HG03342 (cell line): ENCODE measurements around the gene PDIA5.

Source experiments
- ATAC-seq: cut with Tn5 transposase; IDR thresholded peaks from one replicate; pipeline ENCODE4 v1.9.1; 2021; ENCODE audit warnings: mild to moderate bottlenecking, moderate library complexity; ENCODE audit not compliant: unreplicated experiment

Gene PDIA5

DNA sequence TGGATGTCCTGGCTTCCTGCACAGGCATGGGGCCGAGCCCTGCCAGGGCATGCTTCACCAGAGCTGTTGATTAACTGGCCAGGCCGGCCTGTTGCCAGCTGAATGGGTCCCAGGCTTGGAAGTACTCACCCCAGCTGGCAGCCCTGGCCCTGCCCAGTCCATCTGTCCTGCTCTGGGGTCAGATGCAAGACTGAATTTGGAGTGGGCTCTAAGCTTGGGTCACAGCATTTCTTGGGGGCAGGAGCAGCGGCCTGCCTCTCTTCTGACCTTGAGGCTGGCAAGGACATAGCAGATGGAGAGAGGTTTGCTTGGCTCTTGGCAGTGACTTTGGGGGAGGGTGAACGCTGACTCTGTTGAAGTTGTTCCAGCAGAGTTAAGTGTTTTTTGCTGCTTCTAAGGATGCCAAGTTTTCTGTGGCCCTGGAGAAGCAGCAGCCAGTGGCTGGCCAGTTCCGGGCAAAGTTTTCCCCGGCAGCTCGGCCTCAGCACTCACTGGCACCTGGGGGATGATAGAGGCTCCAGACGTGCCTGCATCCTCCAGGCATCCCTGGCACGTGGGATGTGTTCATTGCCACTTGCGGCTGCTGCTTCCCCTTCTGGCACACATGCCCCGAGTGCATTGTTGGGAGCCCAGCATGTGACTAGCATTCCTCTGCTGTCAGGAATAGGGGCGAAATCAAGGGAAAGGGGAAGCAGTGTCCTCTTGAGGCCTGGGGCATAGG, 22.9 kb downstream of the PDIA5 start:
- no peak for ATAC-seq

DNA sequence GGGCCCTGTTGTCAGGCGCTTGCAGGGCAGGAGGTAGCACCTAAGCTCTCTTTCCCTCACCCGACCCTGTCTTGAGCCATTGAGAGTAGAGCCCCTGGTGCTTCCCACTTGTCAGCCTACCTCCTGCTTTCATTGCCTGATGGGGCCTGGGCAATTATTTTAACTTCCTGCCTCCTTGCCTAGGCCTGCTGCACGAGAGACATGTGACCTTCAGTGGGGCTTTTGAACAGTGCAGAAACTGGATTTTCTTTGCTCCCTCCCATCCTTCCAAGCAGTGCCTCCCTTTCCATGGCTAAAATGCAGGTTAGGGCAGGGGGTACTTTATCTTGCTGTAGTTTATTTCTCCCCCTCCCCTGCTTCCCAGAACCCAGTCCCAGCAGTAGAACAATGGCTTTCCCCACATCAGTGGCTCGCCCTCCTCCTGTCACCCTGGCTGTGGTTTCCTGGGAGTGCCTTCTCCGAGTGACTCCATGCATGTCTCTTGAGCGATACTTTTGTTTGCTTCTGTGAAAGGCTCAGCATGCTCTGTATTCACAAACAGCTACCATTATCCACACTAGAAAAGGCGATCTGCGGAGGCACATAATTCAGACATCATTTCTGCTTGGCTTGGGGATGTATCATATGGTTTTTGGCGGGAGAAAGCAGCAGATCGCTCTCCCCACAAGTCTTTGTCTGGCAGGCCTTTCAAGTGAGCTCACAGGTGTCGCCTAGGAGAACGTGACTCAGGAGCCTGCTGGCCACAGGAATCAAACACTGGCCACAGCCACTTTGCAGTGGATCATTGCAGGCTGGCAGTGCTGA, 24.1 kb downstream of the PDIA5 start:
- no peak for ATAC-seq

DNA sequence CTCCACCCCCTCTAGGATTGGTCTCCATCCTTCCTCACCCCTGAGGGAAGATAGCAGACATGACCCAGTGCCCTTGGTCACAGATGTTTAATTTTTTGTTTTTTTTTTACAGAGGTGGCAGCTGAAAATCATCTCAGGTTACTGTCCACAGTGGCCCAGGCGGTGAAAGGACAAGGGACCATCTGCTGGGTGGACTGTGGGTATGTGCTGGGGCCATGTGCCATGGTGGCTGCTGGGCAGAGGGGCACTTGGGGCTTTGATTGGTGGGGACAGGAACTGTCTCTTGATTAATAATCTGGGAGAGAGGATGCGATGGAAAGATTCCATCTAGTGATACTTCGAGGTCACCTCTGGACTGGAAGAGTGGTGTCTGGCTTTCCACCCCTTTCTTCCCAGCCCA, 25.4 kb downstream of the PDIA5 start:
- no peak for ATAC-seq

DNA sequence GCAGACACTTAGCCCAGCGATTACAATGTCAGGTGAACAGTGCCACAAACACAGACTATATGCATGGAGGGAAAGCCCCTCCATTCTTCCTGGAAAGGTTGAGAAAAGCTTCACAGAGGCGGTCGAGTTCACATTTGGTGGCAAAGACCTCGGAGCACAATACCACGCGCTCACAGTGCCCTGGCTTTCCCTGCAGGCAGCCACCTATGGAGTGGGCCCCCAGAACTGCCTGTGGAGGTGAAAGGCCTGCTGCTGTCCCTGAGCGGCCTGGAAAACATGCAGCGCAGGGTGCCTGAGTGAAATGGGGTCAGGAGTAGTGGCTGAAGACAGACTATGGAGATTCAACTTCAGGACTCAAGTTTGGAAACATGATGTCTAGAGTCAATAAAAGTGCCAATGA, 26.9 kb downstream of the PDIA5 start:
- no peak for ATAC-seq

DNA sequence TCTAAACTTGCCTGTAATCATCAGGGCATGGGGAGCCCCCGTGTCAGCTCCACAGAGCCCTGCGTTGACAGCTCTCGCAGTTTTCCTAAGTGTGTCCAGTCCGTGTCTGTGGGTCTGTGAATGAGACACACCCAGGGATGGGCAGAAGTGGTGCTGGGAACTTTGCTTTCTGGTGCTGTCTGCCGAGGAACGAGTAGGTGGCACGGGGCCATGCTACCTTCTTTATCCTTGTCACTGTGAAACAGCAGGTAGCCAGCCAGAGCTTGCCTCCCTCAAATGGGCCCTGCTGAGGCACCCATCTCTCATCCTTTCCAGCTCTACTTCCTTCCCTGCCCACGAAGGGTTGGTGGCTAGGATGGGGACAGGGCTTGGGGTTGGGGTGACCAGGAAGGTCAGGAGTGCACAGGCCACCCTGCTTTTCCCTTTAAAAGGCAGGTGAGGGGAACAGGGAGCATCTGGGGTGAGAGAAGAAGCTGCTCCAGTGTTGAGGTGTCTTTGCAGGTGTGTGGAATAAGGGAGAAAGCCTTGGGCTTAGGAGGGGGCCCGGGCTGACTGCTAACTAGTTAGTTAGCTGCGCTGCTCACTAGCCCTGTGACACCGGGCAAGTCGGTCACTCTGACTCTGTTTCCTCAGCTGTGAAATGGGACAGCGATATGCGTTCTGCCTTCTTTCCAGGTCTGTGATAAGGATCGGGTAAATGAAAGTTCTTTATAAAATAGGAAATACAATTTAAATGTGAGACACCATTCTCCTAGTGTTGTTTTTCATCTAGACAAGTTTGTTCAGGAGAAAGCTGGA, 27.9 kb downstream of the PDIA5 start:
- no peak for ATAC-seq

DNA sequence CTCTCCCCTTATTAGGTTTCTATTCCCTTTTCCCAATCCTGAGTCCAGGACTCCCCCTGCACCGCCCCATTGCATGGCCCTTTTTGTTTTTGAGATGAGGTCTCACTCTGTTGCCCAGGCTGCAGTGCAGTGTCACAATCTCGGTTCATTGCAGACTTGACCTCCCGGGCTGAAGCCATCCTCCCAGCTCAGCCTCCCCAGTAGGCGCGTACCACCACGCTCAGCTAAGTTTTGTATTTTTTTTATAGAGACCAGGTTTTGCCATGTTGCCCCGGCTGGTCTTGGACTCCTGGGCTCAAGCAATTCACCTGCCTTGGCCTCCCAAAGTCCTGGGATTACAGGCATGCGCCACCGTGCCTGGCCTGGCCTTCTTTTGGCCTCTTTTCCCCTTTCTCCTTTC, 29.3 kb downstream of the PDIA5 start:
- no peak for ATAC-seq

DNA sequence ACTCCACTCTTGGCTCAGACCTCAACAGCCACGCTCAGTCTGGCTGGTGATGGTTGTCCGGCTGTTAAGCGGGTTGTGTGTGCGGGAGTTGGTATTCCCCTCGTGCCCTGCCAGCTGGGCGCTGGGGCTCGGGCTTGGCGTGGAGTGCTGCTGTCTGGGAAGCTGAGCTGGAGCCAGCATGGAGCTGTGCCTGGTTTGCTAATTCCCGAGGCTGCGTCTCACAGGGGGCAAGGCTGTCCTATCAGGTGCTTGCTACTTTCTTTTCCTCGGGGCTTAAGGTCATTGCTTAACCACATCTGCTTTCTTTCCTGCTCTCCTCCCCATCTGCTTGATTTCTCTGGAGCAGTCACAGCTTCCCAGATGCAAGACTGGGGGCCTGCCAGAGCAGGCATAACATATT, 29.9 kb downstream of the PDIA5 start:
- no peak for ATAC-seq

DNA sequence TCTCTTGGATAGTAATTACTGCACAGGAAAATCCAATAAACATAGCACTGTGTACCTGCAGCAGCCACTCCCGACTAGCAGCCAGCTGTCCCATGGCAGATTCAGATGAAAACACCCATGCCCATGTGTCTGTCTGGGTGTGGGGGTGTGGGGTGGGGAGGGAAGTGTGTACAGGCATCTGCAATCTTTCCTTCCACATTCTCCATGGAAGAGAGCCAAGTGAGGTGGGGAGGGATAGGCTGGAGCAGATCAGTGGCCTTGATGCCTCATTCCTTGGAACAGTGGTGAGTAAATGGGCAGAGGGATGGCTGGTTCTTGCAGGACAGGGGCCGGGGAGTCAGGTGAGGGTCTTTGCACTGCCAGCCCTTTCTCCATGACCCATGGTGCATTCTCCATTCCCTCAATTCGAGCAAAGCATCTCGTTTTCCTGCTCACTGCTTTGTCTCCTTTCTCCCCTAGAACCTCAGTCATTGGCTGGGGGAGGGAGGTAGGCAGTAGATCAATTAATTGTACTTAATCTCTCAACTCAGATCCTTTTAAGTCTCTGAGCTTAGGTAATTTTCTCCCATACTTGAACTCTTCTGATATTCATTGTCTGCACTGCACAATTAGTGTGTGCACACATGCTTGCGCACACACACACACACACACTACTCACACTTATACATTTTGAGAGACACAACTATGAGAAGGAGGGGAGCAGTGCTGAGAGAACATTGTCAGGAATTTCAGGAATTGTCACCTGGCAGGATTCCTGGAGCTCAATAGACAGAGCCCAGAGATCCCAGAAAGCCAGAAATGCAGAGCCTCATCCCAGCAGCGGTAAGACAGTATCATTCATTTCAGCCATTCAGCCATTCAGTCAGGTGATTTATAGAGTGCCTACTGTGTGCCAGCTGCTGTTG, 31.9 kb downstream of the PDIA5 start:
- ATAC-seq: no peak

DNA sequence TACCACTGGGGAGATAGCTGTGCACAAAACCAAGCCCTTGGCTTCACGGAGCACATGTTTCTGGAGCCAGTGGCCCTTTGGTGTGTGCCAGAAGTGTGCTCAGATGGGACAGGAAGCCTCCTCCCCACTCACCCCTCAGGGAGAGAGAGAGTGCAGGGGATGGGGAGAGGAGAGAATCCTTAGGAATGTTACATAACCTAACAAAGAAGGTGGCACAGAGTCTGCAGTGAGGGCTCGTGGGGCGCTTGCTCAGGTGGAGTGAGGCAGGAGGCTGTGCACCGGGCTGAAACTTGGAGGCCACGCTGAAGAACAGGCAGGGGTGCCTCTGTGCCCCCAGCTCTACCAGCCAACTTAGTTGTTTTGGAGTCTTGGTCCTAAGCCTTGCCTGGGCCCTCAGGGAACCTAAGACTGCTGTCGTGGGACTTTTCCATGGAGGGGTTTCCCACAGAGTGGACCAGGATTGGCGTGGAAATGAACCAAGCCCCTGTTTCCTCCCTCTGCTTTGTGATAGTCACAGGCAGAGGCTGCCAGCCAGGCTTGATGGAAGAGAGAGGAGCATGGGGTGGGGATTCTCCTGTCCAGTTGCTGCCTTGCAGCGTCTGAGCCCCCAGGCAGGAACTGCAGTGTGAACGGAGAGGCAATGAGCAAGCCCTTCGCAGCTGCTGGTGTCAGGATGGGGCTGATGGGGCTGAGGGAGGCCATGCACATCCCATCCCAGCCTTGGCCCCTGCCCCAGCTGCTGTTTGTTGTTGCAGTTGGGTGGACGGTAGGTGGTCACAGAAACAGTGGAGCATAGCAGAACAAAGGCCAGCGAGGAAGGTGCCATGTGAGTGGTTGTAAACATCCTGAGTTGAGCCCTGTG, 32.7 kb downstream of the PDIA5 start:
- ATAC-seq: no peak

DNA sequence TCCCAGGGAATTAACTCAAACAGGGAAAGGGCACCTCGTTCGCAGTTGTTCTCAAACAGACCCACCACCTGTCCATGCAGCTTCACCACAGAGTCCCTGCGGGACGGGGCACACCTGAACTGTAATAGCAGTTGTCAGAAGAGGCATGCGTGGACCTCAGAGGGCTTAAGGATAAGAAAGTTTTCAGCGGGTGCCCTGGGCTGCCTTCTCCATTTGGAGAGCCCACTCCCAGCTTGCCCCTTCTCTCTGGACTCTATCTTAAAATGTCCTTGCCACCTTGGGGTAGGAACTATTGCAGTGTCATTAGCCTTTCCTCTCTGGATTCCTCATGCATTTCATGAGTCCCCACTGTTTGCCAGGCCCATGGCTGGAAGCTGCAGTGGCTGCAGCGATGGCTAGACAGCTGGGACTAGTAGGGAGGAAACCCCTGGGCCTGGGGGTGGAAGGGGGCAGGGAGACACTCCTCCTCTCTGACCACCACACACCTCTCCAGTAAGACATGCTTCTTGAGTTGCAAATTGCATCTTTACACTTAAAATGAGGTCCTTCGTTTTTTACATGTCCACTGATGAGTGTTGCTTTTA, 33.5 kb downstream of the PDIA5 start:
- ATAC-seq: no peak

DNA sequence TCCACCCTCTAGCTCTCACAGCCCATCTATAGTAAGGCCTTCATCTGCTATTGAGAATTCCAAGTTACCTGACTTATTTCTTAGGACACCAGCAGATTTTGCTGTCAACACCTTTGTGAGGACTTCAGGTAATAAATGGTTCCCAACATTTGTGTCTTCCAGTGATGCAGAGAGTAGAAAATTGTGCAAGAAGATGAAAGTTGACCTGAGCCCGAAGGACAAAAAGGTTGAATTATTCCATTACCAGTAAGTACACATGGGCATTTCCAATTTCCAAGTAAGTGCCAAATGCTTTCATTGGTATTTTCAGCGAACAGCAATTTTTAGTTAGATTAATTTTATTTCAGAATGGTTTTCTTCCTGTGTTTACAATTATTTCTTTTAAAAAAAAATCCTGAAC, 35.4 kb downstream of the PDIA5 start:
- no peak for ATAC-seq

DNA sequence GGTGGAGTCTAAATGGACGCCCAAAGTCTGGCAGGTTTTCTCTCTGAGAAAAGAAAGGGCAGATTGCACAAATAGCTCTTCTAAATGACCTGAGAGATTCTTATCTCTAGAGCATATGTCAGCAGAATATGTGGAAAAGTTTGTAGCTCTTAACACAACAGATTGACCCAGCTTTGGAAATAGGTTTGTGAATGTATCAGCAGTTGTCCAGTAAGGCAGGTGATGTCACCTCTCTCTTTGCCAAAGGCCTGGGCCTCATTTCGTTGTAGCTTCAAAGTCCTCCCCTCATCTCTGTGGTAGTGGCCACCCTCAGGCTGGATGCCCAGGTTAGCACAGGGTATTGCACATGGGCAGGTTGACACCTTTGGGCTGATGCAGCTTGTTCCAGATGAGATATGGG, 36.0 kb downstream of the PDIA5 start:
- ATAC-seq: no peak

DNA sequence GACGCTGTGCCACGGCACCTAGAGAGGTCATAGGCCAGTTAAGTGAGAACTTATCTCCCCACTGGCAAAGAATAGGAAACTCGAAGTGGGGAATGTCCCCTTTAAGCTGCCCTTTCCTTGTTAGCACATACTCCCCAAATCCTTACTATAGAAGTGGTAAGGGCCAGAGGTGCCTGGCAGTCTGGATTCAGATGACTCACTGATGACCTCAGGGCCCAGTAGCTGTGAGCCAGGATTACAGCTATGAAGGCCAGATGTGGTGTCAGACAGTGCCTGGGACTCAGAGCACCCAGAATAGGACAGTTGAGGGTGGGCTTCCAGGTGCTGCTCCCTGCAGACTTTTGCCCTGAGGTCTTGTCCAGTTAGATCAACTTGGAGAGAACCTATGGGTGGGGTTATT, 37.7 kb downstream of the PDIA5 start:
- ATAC-seq: no peak

DNA sequence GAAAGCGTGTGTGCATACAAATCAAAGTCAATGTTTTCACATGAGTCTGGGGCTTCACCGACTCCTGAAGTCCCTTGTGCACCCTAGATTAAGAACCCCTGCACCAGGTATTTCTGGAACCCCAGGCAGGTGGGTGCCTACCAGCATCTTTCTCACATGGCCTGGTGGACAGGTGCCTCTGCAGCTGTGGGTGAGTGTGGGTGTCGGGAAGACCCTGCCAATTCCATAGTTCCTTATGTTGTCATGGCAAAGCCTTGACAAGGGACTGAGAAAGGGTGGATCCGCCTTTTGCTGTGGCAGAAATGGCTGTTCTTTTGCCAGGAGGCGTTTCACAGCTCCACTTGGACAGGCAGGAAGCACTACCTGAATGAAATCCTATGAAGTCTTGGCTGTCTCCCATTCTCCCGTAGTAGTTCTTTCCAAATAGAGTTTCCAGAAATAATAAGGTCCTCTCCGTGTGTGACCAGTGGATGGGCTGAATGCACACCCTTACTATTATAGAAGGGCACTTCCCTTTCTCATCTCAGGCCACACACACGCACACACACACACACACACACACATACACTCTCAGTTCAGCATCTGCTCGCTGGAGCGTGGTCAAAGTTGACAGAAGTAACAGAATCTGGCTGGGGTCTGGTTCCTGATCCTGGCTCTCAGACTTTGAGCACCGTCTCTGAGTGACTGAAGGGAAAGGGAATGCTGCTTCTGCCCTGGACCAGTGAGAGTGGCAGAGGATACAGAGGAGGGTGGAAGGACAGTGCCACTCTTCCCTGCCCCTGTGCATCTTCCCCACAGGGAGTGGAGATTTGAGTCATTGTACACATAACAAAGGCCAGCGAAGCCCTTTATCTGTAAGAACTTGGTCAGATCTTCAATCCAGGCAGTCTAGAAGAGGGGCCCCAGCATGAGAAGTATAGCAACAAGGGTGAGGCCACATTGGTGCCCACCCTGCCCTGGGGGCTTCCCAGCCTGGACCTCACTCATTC, 38.7 kb downstream of the PDIA5 start:
- peak; percentile 59 for ATAC-seq

DNA sequence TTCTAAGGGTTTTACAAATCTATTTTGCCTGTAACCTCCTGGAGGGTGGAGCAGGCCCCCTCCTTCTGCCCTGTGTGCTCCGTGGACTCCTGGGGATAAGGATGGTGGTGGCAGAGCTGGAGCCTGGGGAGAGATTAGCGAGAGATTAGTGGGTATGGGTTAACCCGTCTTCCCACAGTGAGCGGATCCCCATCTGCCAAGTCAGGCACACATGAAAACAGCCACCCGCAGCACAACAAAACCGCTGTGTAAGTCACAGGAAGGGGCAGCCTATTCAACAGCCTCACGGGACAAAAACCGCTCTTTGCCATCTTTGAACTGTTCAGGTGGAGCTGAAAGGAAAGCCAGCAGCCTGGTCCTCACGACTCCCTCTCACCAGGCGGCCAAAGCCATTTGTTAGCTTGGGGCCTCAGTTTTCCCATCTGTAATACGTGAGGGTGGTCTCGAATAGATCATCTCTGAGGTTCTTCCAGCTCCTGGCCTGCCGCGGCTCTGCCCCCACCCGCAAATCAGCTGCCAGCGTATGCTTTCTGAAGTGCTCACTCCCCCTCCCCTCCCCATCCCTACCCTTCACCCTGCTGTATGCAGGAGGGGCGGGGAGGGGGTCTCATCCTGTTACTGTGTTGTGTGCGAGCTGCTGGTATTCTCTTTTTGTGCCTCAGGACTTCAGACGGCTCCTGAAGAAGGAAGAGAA, 43.6 kb downstream of the PDIA5 start:
- no peak for ATAC-seq

DNA sequence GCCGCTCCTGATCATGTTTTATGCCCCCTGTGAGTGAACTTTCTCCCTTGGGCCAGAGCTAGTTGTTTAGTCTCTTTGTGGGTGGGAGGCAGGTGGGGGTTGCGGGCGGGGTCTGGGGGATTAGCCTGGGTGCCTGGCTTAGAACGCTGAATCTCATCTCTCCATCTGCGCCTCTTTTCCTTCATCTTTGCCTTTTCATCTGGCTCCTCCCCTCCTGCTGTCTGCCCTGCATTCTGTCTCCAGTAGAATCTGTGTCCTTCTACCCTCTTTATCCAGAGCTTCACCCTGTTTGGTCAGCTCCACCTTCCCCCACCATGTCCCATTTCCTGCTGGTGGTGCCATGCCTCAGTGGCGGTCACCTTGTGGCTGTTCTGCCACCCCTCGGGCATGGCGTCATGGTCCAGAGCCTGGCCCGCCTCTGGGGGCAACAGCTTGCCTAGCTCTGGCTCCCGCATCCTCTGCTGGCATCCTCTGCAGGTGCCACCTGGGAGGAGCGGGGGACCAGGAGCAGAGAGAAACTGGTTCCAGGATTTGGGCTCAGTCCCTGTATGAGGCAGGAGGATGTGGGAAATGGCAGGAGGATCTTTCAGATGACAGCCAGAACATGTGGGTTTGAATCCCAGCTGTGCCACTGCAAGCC, 44.3 kb downstream of the PDIA5 start:
- no peak for ATAC-seq

DNA sequence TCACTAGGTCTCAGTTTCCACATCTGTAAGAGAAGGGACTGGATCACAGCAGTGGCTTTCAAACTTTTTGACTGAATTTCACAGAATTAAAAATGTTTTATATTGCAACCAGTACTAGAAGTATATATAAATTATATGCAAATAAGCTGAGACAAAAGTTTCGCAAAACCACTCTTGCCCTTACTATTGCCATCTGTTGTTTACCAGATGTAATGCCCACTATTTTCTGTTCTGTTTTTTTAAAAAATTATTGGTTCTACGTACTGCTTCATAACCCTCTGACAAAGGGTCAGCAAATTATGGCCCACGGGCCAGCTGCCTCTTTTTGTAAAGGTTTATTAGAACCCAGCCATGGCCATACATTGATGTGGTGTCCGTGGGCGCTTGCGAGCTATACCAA, 44.8 kb downstream of the PDIA5 start:
- no peak for ATAC-seq
